Right atrium auricular region (tissue), 2 donors: ENCODE measurements around the gene MAGI1. TPM values are rescaled to one million over a fixed set of nuclear protein-coding genes. Genes with fewer than 3 reads are reported as not detected.

ENCODE experiments used
- DNase-seq: peaks from one replicate; pipeline ENCODE4 v3.0.0-alpha.2; 2019; ENCODE audit warnings: low spot score
- H3K27ac ChIP-seq, 2 donors: fragments of 200-600 bp; sonication (generic); 1 replicate in 1 of 2; 2 replicates in 1 of 2; pipeline ENCODE4 v1.5.1; 2016 to 2019
- H3K27me3 ChIP-seq, 2 donors: fragments of 200-600 bp; sonication (generic); one replicate each; pipeline versions ENCODE4 v1.5.1 to v1.6.0; 2017 to 2019
- H3K36me3 ChIP-seq: fragments of 200-600 bp; sonication (generic); one replicate; pipeline ENCODE4 v1.5.1; 2016
- H3K4me1 ChIP-seq, 2 donors: fragments of 200-600 bp; sonication (generic); one replicate each; pipeline versions ENCODE4 v1.5.1 to v1.6.0; 2017 to 2019
- H3K4me3 ChIP-seq, 2 donors: fragments of 200-600 bp; sonication (generic); 1 replicate in 1 of 2; 2 replicates in 1 of 2; pipeline ENCODE4 v1.5.1; 2017 to 2019; ENCODE audit warnings: mild to moderate bottlenecking in 1 of 2, moderate library complexity in 1 of 2
- H3K9me3 ChIP-seq, 2 donors: fragments of 200-600 bp; sonication (generic); one replicate each; pipeline ENCODE4 v1.5.1; 2019
- CTCF ChIP-seq, 2 donors: fragments of 200-600 bp; sonication (generic); IDR thresholded peaks; one replicate each; pipeline ENCODE4 v1.5.1; 2019; ENCODE audit warnings: antibody characterized with exemption in 2 of 2
- total RNA-seq, 2 donors: library from RNA; depleted of rRNA; stranded (reverse); fragments of >200 nt; gene quantifications; one replicate each; pipeline ENCODE4 v1.1.0, GENCODE V29; 2016

Gene MAGI1
- total RNA-seq, 2 donors from 2014 or later, result 28.5 to 34.8 TPM

- H3K27me3 ChIP-seq, result no peaks in the 10 kb centered on the region
- no peaks in the 10 kb centered on the region for H3K36me3 ChIP-seq
- no peak overlapping the region for H3K4me3 ChIP-seq
- H3K27ac ChIP-seq, result no peak overlapping the region
- peaks cover 0 to 18% of the 10 kb centered on the region in 2 donors for H3K4me1 ChIP-seq
- TF ChIP-seq CTCF (IDR thresholded peaks at IDR 0.05), result no peak
- no peak for DNase-seq
- no peaks in the 10 kb centered on the region for H3K9me3 ChIP-seq
Measured at GRCh38 chr3:65814845-65815578, 223.7 kb downstream of the MAGI1 start.

- no peak overlapping the region for H3K27ac ChIP-seq
- no peaks in the 10 kb centered on the region for H3K36me3 ChIP-seq
- no peaks in the 10 kb centered on the region for H3K27me3 ChIP-seq
- no peaks in the 10 kb centered on the region for H3K9me3 ChIP-seq
- H3K4me1 ChIP-seq, result peaks cover 0 to 18% of the 10 kb centered on the region in 2 donors
- no peak for DNase-seq
- TF ChIP-seq CTCF (IDR thresholded peaks at IDR 0.05), result no peak
- no peak overlapping the region for H3K4me3 ChIP-seq
Measured at GRCh38 chr3:65811892-65812291, 226.8 kb downstream of the MAGI1 start.

- Histone ChIP-seq H3K4me1 (peaks cover 0 to 18% of the 10 kb centered on the region in 2 donors), H3K4me3 (no peak overlapping the region), H3K27ac (no peak overlapping the region), H3K9me3 (no peaks in the 10 kb centered on the region), H3K36me3 (no peaks in the 10 kb centered on the region), H3K27me3 (no peaks in the 10 kb centered on the region)
- no peak for DNase-seq
- TF ChIP-seq CTCF (IDR thresholded peaks at IDR 0.05), result no peak
Measured at GRCh38 chr3:65811086-65811761, 227.5 kb downstream of the MAGI1 start.

- no peak for TF ChIP-seq CTCF (IDR thresholded peaks at IDR 0.05)
- no peak overlapping the region for H3K27ac ChIP-seq
Measured at GRCh38 chr3:65810302-65810701, 228.4 kb downstream of the MAGI1 start.

GRCh38 chr3:65809641-65810150, 229.0 kb downstream of the MAGI1 start:
- no peak for TF ChIP-seq CTCF (IDR thresholded peaks at IDR 0.05)
- DNase-seq, result no peak
- Histone ChIP-seq H3K27ac (no peak overlapping the region), H3K4me3 (no peak overlapping the region), H3K36me3 (no peaks in the 10 kb centered on the region), H3K4me1 (peaks cover 0 to 18% of the 10 kb centered on the region in 2 donors), H3K27me3 (no peaks in the 10 kb centered on the region), H3K9me3 (no peaks in the 10 kb centered on the region)

More at GRCh38 chr3:65810302-65810701, 228.4 kb downstream of the MAGI1 start:
- H3K4me1 ChIP-seq, result peaks cover 0 to 18% of the 10 kb centered on the region in 2 donors
- no peaks in the 10 kb centered on the region for H3K9me3 ChIP-seq
- H3K36me3 ChIP-seq, result no peaks in the 10 kb centered on the region
- no peak overlapping the region for H3K4me3 ChIP-seq
- DNase-seq, result no peak
- H3K27me3 ChIP-seq, result no peaks in the 10 kb centered on the region
